GM12878 (cell line): ENCODE results near the gene OR8J1. TPM values are rescaled to one million over a fixed set of nuclear protein-coding genes. Genes with fewer than 3 reads are reported as not detected.

ENCODE experiments used
- ATAC-seq: fragments of 200-7000 bp; cut with Tn5 transposase; 3 replicates; pipeline ENCODE4 v1.9.1; 2020; ENCODE audit warnings: mild to moderate bottlenecking, moderate library complexity
- BruUV-seq: library from RNA; stranded (reverse); fragments of 400-500 nt; replicated peaks from 2 replicates; lab custom pipeline; 2021; lab: Mats Ljungman, UMichigan
- CTCF ChIA-PET: fragments of 300-600 bp; sonication (Branson Sonifier 250); formaldehyde crosslinking; extraction: SDS; loops from one replicate; lab custom pipeline; 2021; ENCODE audit warnings: inconsistent platforms; lab: Yijun Ruan, JAX
- POLR2A ChIA-PET: fragments of 350-600 bp; formaldehyde crosslinking; extraction: SDS; loops from one replicate; lab custom pipeline; 2021; ENCODE audit warnings: inconsistent platforms; lab: Charles Lee
- RAD21 ChIA-PET: fragments of 300-600 bp; sonication (Branson Sonifier 250); formaldehyde crosslinking; loops from one replicate; lab custom pipeline; 2023; ENCODE audit warnings: antibody characterized with exemption; ENCODE audit not compliant: unreplicated experiment; lab: Charles Lee
- SMC1A ChIA-PET: fragments of 300-600 bp; sonication (Branson Sonifier 250); formaldehyde crosslinking; loops from one replicate; lab custom pipeline; 2023; ENCODE audit not compliant: unreplicated experiment, uncharacterized antibody; lab: Charles Lee
- DNase-seq: peaks from one replicate; pipeline ENCODE4 v3.0.0-alpha.2; 2011; ENCODE audit warnings: low read depth, low spot score
- FAIRE-seq: peaks from 3 replicates; lab custom pipeline; 2011; peaks lifted over from hg19 to GRCh38; lab: Jason Lieb, UNC
- H2AFZ ChIP-seq: 2 replicates; pipeline ENCODE4 v1.6.0; 2011; ENCODE audit warnings: low read depth, low read length, control low read depth; ENCODE audit not compliant: control insufficient read depth
- H3K27ac ChIP-seq: 2 replicates; pipeline ENCODE4 v1.5.1; 2011; ENCODE audit warnings: control low read depth; ENCODE audit not compliant: control insufficient read depth, insufficient read depth
- H3K27me3 ChIP-seq, 2 experiments: replicated peaks in 1 of 2; 2 replicates each; pipeline versions ENCODE4 v1.6.0 to v1.6.1; 2011; ENCODE audit warnings: low read length in 1 of 2; ENCODE audit not compliant: control insufficient read depth in 2 of 2, insufficient read depth in 2 of 2
- H3K36me3 ChIP-seq, 2 experiments: 2 replicates each; pipeline ENCODE4 v1.5.1; 2011; ENCODE audit warnings: low read length in 1 of 2; ENCODE audit not compliant: control insufficient read depth in 2 of 2, insufficient read depth in 2 of 2
- H3K4me1 ChIP-seq: 2 replicates; pipeline ENCODE4 v1.6.1; 2011; ENCODE audit warnings: mild to moderate bottlenecking, low read length, moderate library complexity, mixed read lengths; ENCODE audit not compliant: control insufficient read depth, insufficient read depth
- H3K4me2 ChIP-seq: 2 replicates; pipeline ENCODE4 v1.6.0; 2011; ENCODE audit warnings: control low read depth; ENCODE audit not compliant: control insufficient read depth, insufficient read depth
- H3K4me3 ChIP-seq: fragments of 200-600 bp; sonication (generic); 2 replicates; pipeline ENCODE4 v1.5.1; 2016
- H3K79me2 ChIP-seq: 2 replicates; pipeline ENCODE4 v1.6.0; 2011; ENCODE audit warnings: low read length; ENCODE audit not compliant: control insufficient read depth, insufficient read depth
- H3K9ac ChIP-seq: 2 replicates; pipeline ENCODE4 v1.8.0; 2011; ENCODE audit warnings: low read length, control low read depth, mixed read lengths; ENCODE audit not compliant: control insufficient read depth, insufficient read depth
- H3K9me3 ChIP-seq: replicated peaks from 3 replicates; pipeline ENCODE4 v1.5.1; 2011; ENCODE audit warnings: mild to moderate bottlenecking, low read length; ENCODE audit not compliant: control insufficient read depth, insufficient read depth
- H4K20me1 ChIP-seq: 2 replicates; pipeline ENCODE4 v1.6.0; 2011; ENCODE audit not compliant: control insufficient read depth, insufficient read depth
- ATF7 ChIP-seq: fragments of 450-650 bp; IDR thresholded peaks from 2 replicates; pipeline ENCODE4 v1.6.1; 2016; ENCODE audit warnings: low read depth, mild to moderate bottlenecking
- EP300 ChIP-seq, 2 experiments: fragments of 150-350 bp in 1 of 2; IDR thresholded peaks; 2 replicates each; pipeline ENCODE4 v1.6.1; 2011 to 2012; ENCODE audit warnings: low read depth in 2 of 2, low read length in 2 of 2, borderline replicate concordance in 1 of 2, improper control_type of control experiment in 1 of 2, inconsistent platforms in 1 of 2; ENCODE audit not compliant: control insufficient read depth in 1 of 2
- FOXM1 ChIP-seq: IDR thresholded peaks from 2 replicates; pipeline ENCODE4 v1.6.1; 2012; ENCODE audit warnings: low read depth, mild to moderate bottlenecking, inconsistent platforms, low read length, moderate library complexity
- GABPA ChIP-seq: IDR thresholded peaks from 2 replicates; pipeline ENCODE4 v1.6.1; 2014; ENCODE audit warnings: antibody characterized with exemption, low read depth, mild to moderate bottlenecking, inconsistent platforms
- HDAC6 ChIP-seq: fragments of 200-600 bp; sonication (generic); IDR thresholded peaks from one replicate; pipeline ENCODE4 v1.8.0; 2017; ENCODE audit warnings: antibody characterized with exemption; ENCODE audit not compliant: unreplicated experiment
- KAT2A ChIP-seq: conservative IDR thresholded peaks from 2 replicates; pipeline ENCODE4 v1.6.1; 2011; ENCODE audit warnings: low read depth, low read length; ENCODE audit not compliant: control insufficient read depth
- MEF2A ChIP-seq: IDR thresholded peaks from 2 replicates; pipeline ENCODE4 v1.6.1; 2011; ENCODE audit warnings: low read depth, mild to moderate bottlenecking, low read length, moderate library complexity; ENCODE audit not compliant: insufficient read depth
- MTA3 ChIP-seq: IDR thresholded peaks from 2 replicates; pipeline ENCODE4 v1.6.1; 2012; ENCODE audit warnings: low read length, inconsistent platforms, borderline replicate concordance
- POLR2AphosphoS2 ChIP-seq: IDR thresholded peaks from 2 replicates; pipeline ENCODE4 v1.6.1; 2011; ENCODE audit warnings: low read depth, mild to moderate bottlenecking, low read length, improper control_type of control experiment, moderate library complexity
- RAD21 ChIP-seq: IDR thresholded peaks from 2 replicates; pipeline ENCODE4 v1.6.1; 2011; ENCODE audit warnings: mild to moderate bottlenecking, low read depth, low read length, moderate library complexity; ENCODE audit not compliant: insufficient read depth
- RFX5 ChIP-seq: IDR thresholded peaks from 2 replicates; pipeline ENCODE4 v1.6.1; 2011; ENCODE audit warnings: low read depth, low read length, improper control_type of control experiment
- SREBF1 ChIP-seq: IDR thresholded peaks from 2 replicates; pipeline ENCODE4 v1.6.1; 2012; ENCODE audit warnings: mild to moderate bottlenecking, low read length
- SREBF2 ChIP-seq: IDR thresholded peaks from 2 replicates; pipeline ENCODE4 v1.6.1; 2012; ENCODE audit warnings: mild to moderate bottlenecking, low read length
- TCF7 ChIP-seq: IDR thresholded peaks from 2 replicates; pipeline ENCODE4 v1.6.1; 2014; ENCODE audit warnings: antibody characterized with exemption, borderline replicate concordance
- YBX1 ChIP-seq: fragments of 450-650 bp; IDR thresholded peaks from 2 replicates; pipeline ENCODE4 v1.6.1; 2016; ENCODE audit warnings: antibody characterized with exemption
- WGBS: methylation state at CpG from one replicate; pipeline ENCODE4 v1.1.6; 2016; ENCODE audit warnings: low lambda C conversion rate; ENCODE audit not compliant: insufficient replicate concordance, insufficient coverage; ENCODE audit errors: missing lambda C conversion rate; 5-methylcytosine and 5-hydroxymethylcytosine counted together
- in situ Hi-C: fragments of 300-500 bp; cut with MboI; formaldehyde crosslinking; loops from 9 replicates; pipeline ENCODE4 v1.14.3; 2018; ENCODE audit warnings: mixed read lengths
- intact Hi-C: fragments of 100-400 bp; cut with micrococcal nuclease; formaldehyde crosslinking; loops from one replicate; pipeline ENCODE4 v1.14.2; 2022; ENCODE audit not compliant: unreplicated experiment
- polyA plus RNA-seq, 11 experiments: library from polyadenylated mRNA; depleted of rRNA in 4 of 11; unstranded in 6 of 11; stranded (reverse) in 5 of 11; fragments of >200 nt; fragmentation: Nextera tagmentation in 4 of 11; fragmentation: Illumina TruSeq in 1 of 11; extraction: Ambion mirVana in 4 of 11; extraction: Trizol in 1 of 11; gene quantifications; 1 replicate in 1 of 11; 2 replicates in 10 of 11; pipeline versions ENCODE4 v1.2.1 to v1.2.3, GENCODE V29; 2011 to 2016; ENCODE audit warnings: inconsistent platforms in 2 of 11, missing spikeins in 2 of 11, low read depth in 1 of 11
- total RNA-seq, 4 experiments: library from RNA; depleted of rRNA in 3 of 4; stranded (reverse); fragments of >200 nt in 3 of 4; fragmentation: Illumina TruSeq in 1 of 4; extraction: Trizol in 1 of 4; gene quantifications; 2 replicates each; pipeline versions ENCODE4 v1.2.1 to v1.2.3, GENCODE V29; 2013 to 2021
- TF ChIP-seq, protein P1 (sequence below): IDR thresholded peaks from 2 replicates; pipeline ENCODE4 v1.6.1; 2012; ENCODE audit warnings: low read depth, low read length, improper control_type of control experiment
- TF ChIP-seq, protein P2 (sequence below): fragments of 150-350 bp; IDR thresholded peaks from 2 replicates; pipeline ENCODE4 v1.6.1; 2016; ENCODE audit warnings: low read depth, low read length
- TF ChIP-seq, protein P3 (sequence below): fragments of 150-350 bp; IDR thresholded peaks from 2 replicates; pipeline ENCODE4 v1.6.1; 2014; ENCODE audit warnings: mild to moderate bottlenecking, low read depth, low read length
- TF ChIP-seq, protein P4 (sequence below): fragments of 450-650 bp; IDR thresholded peaks from 2 replicates; pipeline ENCODE4 v1.6.1; 2016; ENCODE audit warnings: mild to moderate bottlenecking

The OR8J1 gene
- total and polyA plus RNA-seq, 10 of the 15 experiments (the other 5 are each of a cell fraction or from before 2014, with no cell fraction given), result not detected

DNA sequence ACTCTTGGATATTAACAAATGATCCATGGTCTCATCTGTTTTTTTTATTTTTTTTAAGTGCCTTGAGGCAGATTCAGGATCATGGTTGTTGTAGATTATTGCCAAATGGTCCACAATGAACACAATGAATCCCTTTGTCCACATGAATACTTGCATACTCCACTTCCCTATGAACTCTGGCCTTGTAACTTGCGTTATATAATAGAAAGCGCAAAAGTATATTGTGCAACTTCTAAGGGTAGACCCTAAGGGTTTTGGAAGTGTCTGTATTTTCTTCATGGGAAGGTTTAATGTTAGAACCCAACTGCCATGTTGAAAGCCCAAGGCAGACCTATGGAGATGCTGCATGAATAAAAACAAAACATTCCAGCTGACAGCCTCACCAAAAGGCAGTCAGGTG lies 50.3 kb downstream of the OR8J1 start:
- RAD21 ChIA-PET, result no interaction called here
- TF ChIP-seq MEF2A (no peak), RAD21 (no peak), MTA3 (no peak), RFX5 (no peak), SREBF1 (no peak), GABPA (no peak), KAT2A (no peak), ATF7 (no peak), FOXM1 (no peak), POLR2AphosphoS2 (no peak), YBX1 (no peak), SREBF2 (no peak), EP300 (IDR thresholded peaks at IDR 0.05; ENCODE audit: borderline replicate concordance in 1 of 2, control insufficient read depth in 1 of 2, low read depth in 2 of 2, low read length in 2 of 2) (no peak), TCF7 (no peak), HDAC6 (no peak)
- TF ChIP-seq, protein P1, sequence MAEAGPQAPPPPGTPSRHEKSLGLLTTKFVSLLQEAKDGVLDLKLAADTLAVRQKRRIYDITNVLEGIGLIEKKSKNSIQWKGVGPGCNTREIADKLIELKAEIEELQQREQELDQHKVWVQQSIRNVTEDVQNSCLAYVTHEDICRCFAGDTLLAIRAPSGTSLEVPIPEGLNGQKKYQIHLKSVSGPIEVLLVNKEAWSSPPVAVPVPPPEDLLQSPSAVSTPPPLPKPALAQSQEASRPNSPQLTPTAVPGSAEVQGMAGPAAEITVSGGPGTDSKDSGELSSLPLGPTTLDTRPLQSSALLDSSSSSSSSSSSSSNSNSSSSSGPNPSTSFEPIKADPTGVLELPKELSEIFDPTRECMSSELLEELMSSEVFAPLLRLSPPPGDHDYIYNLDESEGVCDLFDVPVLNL, result no peak
- TF ChIP-seq, protein P2, sequence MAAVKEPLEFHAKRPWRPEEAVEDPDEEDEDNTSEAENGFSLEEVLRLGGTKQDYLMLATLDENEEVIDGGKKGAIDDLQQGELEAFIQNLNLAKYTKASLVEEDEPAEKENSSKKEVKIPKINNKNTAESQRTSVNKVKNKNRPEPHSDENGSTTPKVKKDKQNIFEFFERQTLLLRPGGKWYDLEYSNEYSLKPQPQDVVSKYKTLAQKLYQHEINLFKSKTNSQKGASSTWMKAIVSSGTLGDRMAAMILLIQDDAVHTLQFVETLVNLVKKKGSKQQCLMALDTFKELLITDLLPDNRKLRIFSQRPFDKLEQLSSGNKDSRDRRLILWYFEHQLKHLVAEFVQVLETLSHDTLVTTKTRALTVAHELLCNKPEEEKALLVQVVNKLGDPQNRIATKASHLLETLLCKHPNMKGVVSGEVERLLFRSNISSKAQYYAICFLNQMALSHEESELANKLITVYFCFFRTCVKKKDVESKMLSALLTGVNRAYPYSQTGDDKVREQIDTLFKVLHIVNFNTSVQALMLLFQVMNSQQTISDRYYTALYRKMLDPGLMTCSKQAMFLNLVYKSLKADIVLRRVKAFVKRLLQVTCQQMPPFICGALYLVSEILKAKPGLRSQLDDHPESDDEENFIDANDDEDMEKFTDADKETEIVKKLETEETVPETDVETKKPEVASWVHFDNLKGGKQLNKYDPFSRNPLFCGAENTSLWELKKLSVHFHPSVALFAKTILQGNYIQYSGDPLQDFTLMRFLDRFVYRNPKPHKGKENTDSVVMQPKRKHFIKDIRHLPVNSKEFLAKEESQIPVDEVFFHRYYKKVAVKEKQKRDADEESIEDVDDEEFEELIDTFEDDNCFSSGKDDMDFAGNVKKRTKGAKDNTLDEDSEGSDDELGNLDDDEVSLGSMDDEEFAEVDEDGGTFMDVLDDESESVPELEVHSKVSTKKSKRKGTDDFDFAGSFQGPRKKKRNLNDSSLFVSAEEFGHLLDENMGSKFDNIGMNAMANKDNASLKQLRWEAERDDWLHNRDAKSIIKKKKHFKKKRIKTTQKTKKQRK, result no peak
- TF ChIP-seq, protein P3, sequence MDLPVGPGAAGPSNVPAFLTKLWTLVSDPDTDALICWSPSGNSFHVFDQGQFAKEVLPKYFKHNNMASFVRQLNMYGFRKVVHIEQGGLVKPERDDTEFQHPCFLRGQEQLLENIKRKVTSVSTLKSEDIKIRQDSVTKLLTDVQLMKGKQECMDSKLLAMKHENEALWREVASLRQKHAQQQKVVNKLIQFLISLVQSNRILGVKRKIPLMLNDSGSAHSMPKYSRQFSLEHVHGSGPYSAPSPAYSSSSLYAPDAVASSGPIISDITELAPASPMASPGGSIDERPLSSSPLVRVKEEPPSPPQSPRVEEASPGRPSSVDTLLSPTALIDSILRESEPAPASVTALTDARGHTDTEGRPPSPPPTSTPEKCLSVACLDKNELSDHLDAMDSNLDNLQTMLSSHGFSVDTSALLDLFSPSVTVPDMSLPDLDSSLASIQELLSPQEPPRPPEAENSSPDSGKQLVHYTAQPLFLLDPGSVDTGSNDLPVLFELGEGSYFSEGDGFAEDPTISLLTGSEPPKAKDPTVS, result no peak
- TF ChIP-seq, protein P4, sequence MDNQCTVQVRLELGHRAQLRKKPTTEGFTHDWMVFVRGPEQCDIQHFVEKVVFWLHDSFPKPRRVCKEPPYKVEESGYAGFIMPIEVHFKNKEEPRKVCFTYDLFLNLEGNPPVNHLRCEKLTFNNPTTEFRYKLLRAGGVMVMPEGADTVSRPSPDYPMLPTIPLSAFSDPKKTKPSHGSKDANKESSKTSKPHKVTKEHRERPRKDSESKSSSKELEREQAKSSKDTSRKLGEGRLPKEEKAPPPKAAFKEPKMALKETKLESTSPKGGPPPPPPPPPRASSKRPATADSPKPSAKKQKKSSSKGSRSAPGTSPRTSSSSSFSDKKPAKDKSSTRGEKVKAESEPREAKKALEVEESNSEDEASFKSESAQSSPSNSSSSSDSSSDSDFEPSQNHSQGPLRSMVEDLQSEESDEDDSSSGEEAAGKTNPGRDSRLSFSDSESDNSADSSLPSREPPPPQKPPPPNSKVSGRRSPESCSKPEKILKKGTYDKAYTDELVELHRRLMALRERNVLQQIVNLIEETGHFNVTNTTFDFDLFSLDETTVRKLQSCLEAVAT, result no peak

More for the DNA sequence above, 50.3 kb downstream of the OR8J1 start:
- H2AFZ ChIP-seq, result no peak overlapping the region
- H3K27me3 ChIP-seq, result no peaks in the 10 kb centered on the region
- no peaks in the 10 kb centered on the region for H3K79me2 ChIP-seq
- CTCF ChIA-PET, result interaction anchor here (1.0 kb wide), 1 partner anchor 10 kb away, joined by 3 read pairs; no protein-coding TSS in a partner anchor
- H3K4me1 ChIP-seq, result no peaks in the 10 kb centered on the region
- H3K9ac ChIP-seq, result no peak overlapping the region
- no peaks in the 10 kb centered on the region for H4K20me1 ChIP-seq
- H3K27ac ChIP-seq, result no peak overlapping the region
- SMC1A ChIA-PET, result interaction anchor here (0.5 kb wide), 1 partner anchor 38 kb away, joined by 3 read pairs; no protein-coding TSS in a partner anchor
- FAIRE-seq (no peak), DNase-seq (no peak), ATAC-seq (no peak)
- WGBS, result 42% methylated on average over 2 of the region's 2 CpGs
- H3K4me3 ChIP-seq, result no peak overlapping the region
- H3K36me3 ChIP-seq, result no peaks in the 10 kb centered on the region
- in situ Hi-C loops, result no loop called here
- no peak overlapping the region for H3K4me2 ChIP-seq
- H3K9me3 ChIP-seq, result no peaks in the 10 kb centered on the region
- intact Hi-C loops, result no loop called here
- BruUV-seq, result no TSS peak
- POLR2A ChIA-PET, result no interaction called here
